H1 (cell line): ENCODE measurements around the gene ACKR1. TPM values are rescaled to one million over a fixed set of nuclear protein-coding genes. Genes with fewer than 3 reads are reported as not detected.

ENCODE experiments used
- CTCF ChIA-PET: fragments of 300-600 bp; sonication (Branson Sonifier 250); formaldehyde crosslinking; loops from one replicate; lab custom pipeline; 2021; ENCODE audit not compliant: partially characterized antibody; lab: Charles Lee
- POLR2A ChIA-PET: fragments of 300-600 bp; sonication (Branson Sonifier 250); formaldehyde crosslinking; loops from one replicate; lab custom pipeline; 2021; ENCODE audit warnings: inconsistent platforms; ENCODE audit not compliant: partially characterized antibody; lab: Charles Lee
- DNase-seq, 2 experiments: peaks; one replicate each; pipeline versions ENCODE4 v3.0.0 to v3.0.0-alpha.2; 2010 to 2022; ENCODE audit warnings: low spot score in 2 of 2, low read depth in 1 of 2, mixed read lengths in 1 of 2
- FAIRE-seq: peaks from 2 replicates; lab custom pipeline; 2011; peaks lifted over from hg19 to GRCh38; lab: Jason Lieb, UNC
- H2AFZ ChIP-seq: 2 replicates; pipeline ENCODE4 v1.8.1; 2012; ENCODE audit warnings: low read length, inconsistent platforms
- H2AK5ac ChIP-seq: 2 replicates; pipeline ENCODE4 v1.6.1; 2013; ENCODE audit warnings: low read depth, low read length
- H2BK120ac ChIP-seq: replicated peaks from 2 replicates; pipeline ENCODE3; 2013; ENCODE audit warnings: low read depth, low read length, inconsistent platforms
- H2BK12ac ChIP-seq: 2 replicates; pipeline ENCODE4 v1.6.1; 2013; ENCODE audit warnings: low read depth, low read length
- H2BK15ac ChIP-seq: 2 replicates; pipeline ENCODE4 v1.6.1; 2013; ENCODE audit warnings: low read length
- H2BK20ac ChIP-seq: 2 replicates; pipeline ENCODE4 v1.6.1; 2013; ENCODE audit warnings: low read length
- H2BK5ac ChIP-seq: 2 replicates; pipeline ENCODE4 v1.6.1; 2013; ENCODE audit warnings: low read depth, low read length
- H3K14ac ChIP-seq: 2 replicates; pipeline ENCODE4 v1.6.1; 2013; ENCODE audit warnings: inconsistent platforms; ENCODE audit not compliant: insufficient read length
- H3K18ac ChIP-seq: 2 replicates; pipeline ENCODE4 v1.6.1; 2013; ENCODE audit warnings: low read length; ENCODE audit errors: extremely low read depth
- H3K23ac ChIP-seq: 2 replicates; pipeline ENCODE4 v1.6.1; 2013; ENCODE audit warnings: inconsistent platforms; ENCODE audit not compliant: insufficient read length
- H3K23me2 ChIP-seq: 2 replicates; pipeline ENCODE4 v1.6.1; 2013; ENCODE audit warnings: low read depth, low read length
- H3K27ac ChIP-seq: 2 replicates; pipeline ENCODE4 v1.6.1; 2011; ENCODE audit warnings: low read depth, low read length, inconsistent platforms
- H3K27me3 ChIP-seq, 4 experiments: replicated peaks in 1 of 4; 1 replicate in 1 of 4; 2 replicates in 3 of 4; pipeline versions ENCODE4 v1.6.1 to v1.8.1; 2011 to 2013; ENCODE audit warnings: low read length in 3 of 4, mild to moderate bottlenecking in 3 of 4, inconsistent platforms in 2 of 4, mixed read lengths in 2 of 4, moderate library complexity in 1 of 4; ENCODE audit not compliant: control insufficient read depth in 3 of 4, insufficient read depth in 3 of 4; ENCODE audit errors: extremely low read depth in 1 of 4
- H3K36me3 ChIP-seq, 4 experiments: 2 replicates each; pipeline versions ENCODE4 v1.6.1 to v1.8.1; 2011 to 2013; ENCODE audit warnings: mild to moderate bottlenecking in 4 of 4, low read length in 3 of 4, moderate library complexity in 2 of 4, control low read depth in 1 of 4, inconsistent platforms in 1 of 4; ENCODE audit not compliant: insufficient read depth in 4 of 4, control insufficient read depth in 2 of 4
- H3K4ac ChIP-seq: replicated peaks from 2 replicates; pipeline ENCODE3; 2013; ENCODE audit warnings: low read length, low read depth, mixed read lengths, inconsistent platforms; ENCODE audit not compliant: insufficient read length
- H3K4me1 ChIP-seq, 4 experiments: replicated peaks in 1 of 4; 1 replicate in 1 of 4; 2 replicates in 3 of 4; pipeline versions ENCODE4 v1.6.1 to v1.8.1; 2011 to 2013; ENCODE audit warnings: low read length in 3 of 4, inconsistent platforms in 2 of 4, mixed read lengths in 1 of 4; ENCODE audit not compliant: insufficient read depth in 4 of 4, control insufficient read depth in 3 of 4
- H3K4me2 ChIP-seq, 2 experiments: 2 replicates each; pipeline versions ENCODE4 v1.6.1 to v1.8.1; 2011 to 2013; ENCODE audit warnings: low read depth in 2 of 2, low read length in 2 of 2, control low read depth in 1 of 2, inconsistent platforms in 1 of 2, mild to moderate bottlenecking in 1 of 2; ENCODE audit not compliant: insufficient read depth in 1 of 2
- H3K4me3 ChIP-seq, 4 experiments: fragments of 200-600, 300-600 bp in 1 of 4; sonication (generic), shearing (Covaris generic), sonication (Bioruptor Twin) in 1 of 4; 2 replicates each; pipeline versions ENCODE4 v1.5.1 to v1.8.1; 2011 to 2016; ENCODE audit warnings: low read length in 4 of 4, low read depth in 3 of 4, control low read depth in 2 of 4, inconsistent platforms in 2 of 4, mild to moderate bottlenecking in 2 of 4, mixed read lengths in 1 of 4, moderate library complexity in 1 of 4; ENCODE audit not compliant: insufficient read depth in 2 of 4; ENCODE audit errors: extremely low read depth in 1 of 4
- H3K56ac ChIP-seq: replicated peaks from 2 replicates; pipeline ENCODE3; 2013; ENCODE audit warnings: low read depth, mild to moderate bottlenecking, mixed read lengths, low read length, inconsistent platforms; ENCODE audit not compliant: insufficient read length
- H3K79me1 ChIP-seq: 2 replicates; pipeline ENCODE4 v1.6.1; 2013; ENCODE audit warnings: low read depth, low read length, control low read depth
- H3K79me2 ChIP-seq, 2 experiments: 2 replicates each; pipeline versions ENCODE4 v1.6.1 to v1.8.1; 2012 to 2013; ENCODE audit warnings: low read length in 2 of 2, mild to moderate bottlenecking in 2 of 2, inconsistent platforms in 1 of 2; ENCODE audit not compliant: insufficient read depth in 2 of 2, control insufficient read depth in 1 of 2
- H3K9ac ChIP-seq, 4 experiments: replicated peaks in 1 of 4; 1 replicate in 1 of 4; 2 replicates in 3 of 4; pipeline versions ENCODE4 v1.6.1 to v1.8.1; 2011 to 2013; ENCODE audit warnings: low read depth in 3 of 4, low read length in 3 of 4, control low read depth in 2 of 4, mild to moderate bottlenecking in 2 of 4, moderate library complexity in 2 of 4, inconsistent platforms in 1 of 4; ENCODE audit errors: extremely low read depth in 1 of 4
- H3K9me3 ChIP-seq, 2 experiments: 2 replicates each; pipeline versions ENCODE4 v1.6.1 to v1.8.1; 2012 to 2013; ENCODE audit warnings: mild to moderate bottlenecking in 2 of 2, moderate library complexity in 2 of 2, control low read depth in 1 of 2, inconsistent platforms in 1 of 2, low read depth in 1 of 2, low read length in 1 of 2, mixed read lengths in 1 of 2; ENCODE audit not compliant: insufficient read depth in 2 of 2
- H4K20me1 ChIP-seq, 2 experiments: replicated peaks in 1 of 2; 2 replicates each; pipeline versions ENCODE3 to v1.8.1; 2011 to 2013; ENCODE audit warnings: inconsistent platforms in 2 of 2, low read length in 2 of 2, mild to moderate bottlenecking in 1 of 2; ENCODE audit not compliant: insufficient read depth in 2 of 2, control insufficient read depth in 1 of 2
- H4K5ac ChIP-seq: 2 replicates; pipeline ENCODE4 v1.6.1; 2013; ENCODE audit warnings: low read length, low read depth, mixed read lengths, inconsistent platforms; ENCODE audit not compliant: insufficient read length
- H4K8ac ChIP-seq: 2 replicates; pipeline ENCODE4 v1.8.0; 2013; ENCODE audit warnings: mild to moderate bottlenecking, moderate library complexity, low read length, inconsistent platforms; ENCODE audit not compliant: insufficient read depth; ENCODE audit errors: extremely low read depth
- H4K91ac ChIP-seq: replicated peaks from 2 replicates; pipeline ENCODE3; 2013; ENCODE audit warnings: low read length, mixed read lengths, inconsistent platforms; ENCODE audit not compliant: insufficient read length
- CHD2 ChIP-seq: IDR thresholded peaks from 2 replicates; pipeline ENCODE4 v1.6.1; 2012; ENCODE audit warnings: low read length, improper control_type of control experiment
- RAD21 ChIP-seq, 2 experiments: IDR thresholded peaks in 1 of 2; conservative IDR thresholded peaks in 1 of 2; 2 replicates each; pipeline ENCODE4 v1.6.1; 2011; ENCODE audit warnings: low read depth in 2 of 2, low read length in 2 of 2, improper control_type of control experiment in 1 of 2, inconsistent platforms in 1 of 2, mild to moderate bottlenecking in 1 of 2, moderate library complexity in 1 of 2
- whole genome bisulfite sequencing, 2 experiments: shearing (Covaris generic) in 1 of 2; methylation state at CpG; one replicate each; pipeline versions ENCODE4 v1.1.6 to v1.1.7; 2013 to 2015; ENCODE audit warnings: low lambda C conversion rate in 2 of 2, mixed read lengths in 2 of 2, inconsistent platforms in 1 of 2, low coverage in 1 of 2, missing lambda C conversion rate in 1 of 2; ENCODE audit not compliant: insufficient replicate concordance in 2 of 2, insufficient coverage in 1 of 2, insufficient read length in 1 of 2; ENCODE audit errors: extremely low coverage in 1 of 2, missing lambda C conversion rate in 1 of 2; 5-methylcytosine and 5-hydroxymethylcytosine counted together
- polyA plus RNA-seq, 7 experiments: library from polyadenylated mRNA; depleted of rRNA in 3 of 7; stranded (reverse) in 5 of 7; unstranded in 2 of 7; fragments of >200 nt in 5 of 7; fragments of 200-250 nt in 2 of 7; gene quantifications; 1 replicate in 5 of 7; 2 replicates in 1 of 7; 4 replicates in 1 of 7; pipeline versions ENCODE4 v1.2.1 to v1.2.3, GENCODE V29; 2011 to 2013; ENCODE audit warnings: missing spikeins in 2 of 7, mixed read lengths in 2 of 7
- total RNA-seq: library from RNA; stranded (reverse); fragmentation: NEBNext Ultra II Directional; extraction: Animal tissue kit (Norgen Biotek cat#: 25700); gene quantifications from 2 replicates; pipeline ENCODE4 v1.2.1, GENCODE V29; 2021
- TF ChIP-seq, protein P1 (sequence below), 3 experiments: IDR thresholded peaks; 1 replicate in 2 of 3; 2 replicates in 1 of 3; pipeline versions ENCODE4 v1.5.1 to v1.6.1; 2011; ENCODE audit warnings: low read length in 3 of 3, mild to moderate bottlenecking in 3 of 3, inconsistent platforms in 2 of 3, low read depth in 1 of 3, moderate library complexity in 1 of 3; ENCODE audit not compliant: insufficient read depth in 1 of 3; ENCODE audit errors: control extremely low read depth in 1 of 3

Gene ACKR1
- total and polyA plus RNA-seq, 2 of the 8 experiments (the other 6 are each of a cell fraction or from before 2014, with no cell fraction given): 0.61 to 1.00 TPM

DNA sequence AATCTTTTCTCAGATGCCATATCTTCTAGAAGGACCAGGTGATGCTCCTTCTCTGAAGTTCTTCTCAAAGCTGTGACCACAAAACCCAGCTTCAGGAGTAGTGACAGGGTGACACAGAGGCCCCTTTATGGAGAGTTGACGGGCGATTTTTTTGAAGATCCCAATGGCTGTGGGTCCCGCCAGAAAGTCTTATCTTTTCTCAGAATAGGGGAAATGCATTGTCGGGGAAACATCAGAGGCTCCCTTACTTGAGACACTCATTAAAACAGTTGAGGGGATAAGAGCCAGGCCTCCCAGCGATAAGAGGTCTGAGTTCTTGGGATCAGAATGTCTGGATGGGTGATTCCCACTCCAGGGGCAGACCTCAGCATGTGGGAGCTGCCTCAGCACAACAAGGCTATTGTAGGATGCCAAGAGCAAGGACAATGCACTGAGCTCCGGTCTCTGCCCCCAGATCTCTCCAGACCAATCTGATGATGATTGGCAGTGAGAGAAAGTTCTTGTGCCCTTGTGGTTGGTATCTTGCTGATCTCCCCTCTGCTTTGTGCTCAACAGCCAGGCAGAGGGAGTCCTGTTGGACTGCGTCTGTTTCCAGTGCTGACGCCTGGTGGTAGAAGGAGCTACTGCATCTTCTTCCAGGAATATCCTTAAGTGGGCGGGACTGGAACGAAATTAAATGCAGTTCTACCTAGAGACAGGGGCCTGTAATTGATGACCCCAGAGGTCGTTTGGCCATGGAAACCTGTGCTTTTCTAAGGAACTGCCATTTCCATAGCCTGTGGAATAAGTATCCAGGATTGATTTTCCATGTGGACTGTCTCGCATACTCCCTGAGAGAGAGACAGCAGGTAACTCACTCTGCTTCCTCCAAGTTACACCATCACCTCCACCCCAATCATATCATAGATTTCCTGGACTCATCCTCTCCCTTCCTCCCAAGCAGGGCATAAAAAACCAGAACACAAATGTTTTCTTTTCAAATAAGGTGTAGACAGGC is 6.8 kb upstream of the ACKR1 start:
- no peak overlapping the region for H3K27ac ChIP-seq
- H3K14ac ChIP-seq: no peak overlapping the region
- H3K79me2 ChIP-seq: no peaks in the 10 kb centered on the region
- H3K56ac ChIP-seq: no peak overlapping the region
- no peaks in the 10 kb centered on the region for H3K23me2 ChIP-seq
- H4K8ac ChIP-seq: no peak overlapping the region
- no peak overlapping the region for H2BK5ac ChIP-seq
- WGBS, 2 experiments: 47% methylated on average over 12 of the region's 12 CpGs; no CpG with 5 or more reads in 1 of the 2 experiments
- no peak overlapping the region for H3K9ac ChIP-seq
- H3K27me3 ChIP-seq: no peaks in the 10 kb centered on the region
- H3K4ac ChIP-seq: no peak overlapping the region
- H3K4me3 ChIP-seq: no peak overlapping the region
- ChIA-PET CTCF (interaction anchor here (1.0 to 26.6 kb wide), 17 partner anchors 12 to 694 kb away, joined by 3 to 660 read pairs (median 17); partner anchors contain the start of genes ACKR1 and CADM3), POLR2A (interaction anchor here (0.6 to 1.5 kb wide), 4 partner anchors 9 to 37 kb away, joined by 3 to 4 read pairs (median 4); no protein-coding TSS in a partner anchor)
- H2BK12ac ChIP-seq: no peak overlapping the region
- H4K5ac ChIP-seq: no peak overlapping the region
- DNase-seq: peak in 1 of 2 experiments; percentile 89
- no peaks in the 10 kb centered on the region for H3K79me1 ChIP-seq
- peak; percentile 92 for FAIRE-seq
- H2AFZ ChIP-seq: no peak overlapping the region
- H3K36me3 ChIP-seq: no peaks in the 10 kb centered on the region; a peak in 1 of 8 replicates
- no peak overlapping the region for H3K4me2 ChIP-seq
- no peak overlapping the region for H3K23ac ChIP-seq
- no peak overlapping the region for H2BK120ac ChIP-seq
- H2AK5ac ChIP-seq: no peak overlapping the region
- no peak overlapping the region for H3K18ac ChIP-seq
- H2BK20ac ChIP-seq: no peak overlapping the region
- TF ChIP-seq, protein P1, sequence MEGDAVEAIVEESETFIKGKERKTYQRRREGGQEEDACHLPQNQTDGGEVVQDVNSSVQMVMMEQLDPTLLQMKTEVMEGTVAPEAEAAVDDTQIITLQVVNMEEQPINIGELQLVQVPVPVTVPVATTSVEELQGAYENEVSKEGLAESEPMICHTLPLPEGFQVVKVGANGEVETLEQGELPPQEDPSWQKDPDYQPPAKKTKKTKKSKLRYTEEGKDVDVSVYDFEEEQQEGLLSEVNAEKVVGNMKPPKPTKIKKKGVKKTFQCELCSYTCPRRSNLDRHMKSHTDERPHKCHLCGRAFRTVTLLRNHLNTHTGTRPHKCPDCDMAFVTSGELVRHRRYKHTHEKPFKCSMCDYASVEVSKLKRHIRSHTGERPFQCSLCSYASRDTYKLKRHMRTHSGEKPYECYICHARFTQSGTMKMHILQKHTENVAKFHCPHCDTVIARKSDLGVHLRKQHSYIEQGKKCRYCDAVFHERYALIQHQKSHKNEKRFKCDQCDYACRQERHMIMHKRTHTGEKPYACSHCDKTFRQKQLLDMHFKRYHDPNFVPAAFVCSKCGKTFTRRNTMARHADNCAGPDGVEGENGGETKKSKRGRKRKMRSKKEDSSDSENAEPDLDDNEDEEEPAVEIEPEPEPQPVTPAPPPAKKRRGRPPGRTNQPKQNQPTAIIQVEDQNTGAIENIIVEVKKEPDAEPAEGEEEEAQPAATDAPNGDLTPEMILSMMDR (IDR thresholded peaks at IDR 0.05; ENCODE audit: control extremely low read depth in 1 of 3, insufficient read depth in 1 of 3, low read depth in 1 of 3, low read length in 3 of 3): peak; percentile 85 to 99 (median 98)
- no peak for TF ChIP-seq CHD2
- TF ChIP-seq RAD21 (IDR thresholded peaks at IDR 0.05 in 1 of 2, conservative IDR thresholded peaks at IDR 0.05 in 1 of 2; ENCODE audit: low read depth in 2 of 2, low read length in 2 of 2): peak; percentile 77 to 82
- H4K20me1 ChIP-seq: no peaks in the 10 kb centered on the region
- no peaks in the 10 kb centered on the region for H3K4me1 ChIP-seq
- no peak overlapping the region for H4K91ac ChIP-seq
- H3K9me3 ChIP-seq: no peaks in the 10 kb centered on the region
- no peak overlapping the region for H2BK15ac ChIP-seq
